ENCODE results near the gene RANBP17. TPM values are rescaled to one million over a fixed set of nuclear protein-coding genes. Genes with fewer than 3 reads are reported as not detected.

RANBP17 gene
- total RNA-seq, 4 donors from 2014 or later: 0.55 to 3.0 (median 1.5) TPM

DNA sequence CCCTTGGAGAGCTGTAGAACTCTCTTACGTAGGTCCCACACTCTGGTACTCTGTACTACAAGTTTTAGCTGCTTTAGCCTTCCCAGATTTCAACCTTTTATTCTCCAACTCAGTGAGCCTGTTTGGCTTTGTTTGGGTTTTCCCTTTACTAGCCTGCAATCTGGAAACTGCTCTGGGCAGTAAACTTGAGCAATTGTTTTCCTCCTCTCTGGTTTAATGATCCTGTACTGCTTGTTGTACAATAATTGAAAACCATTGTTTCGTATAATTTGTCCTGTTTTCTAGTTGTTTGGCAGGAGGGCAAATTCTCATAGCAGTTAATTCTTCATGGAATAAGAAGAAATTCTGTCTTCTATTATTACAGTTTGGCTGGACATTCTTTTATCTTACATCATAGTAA, 384.4 kb downstream of the RANBP17 start:
- peaks cover 12% of the 10 kb centered on the region for H3K9me3 ChIP-seq
- no peak for DNase-seq (ENCODE audit: low spot score in 2 of 2)
- H3K4me1 ChIP-seq: no peaks in the 10 kb centered on the region
- 80% methylated on average over 2 of the region's 2 CpGs for WGBS
- TF ChIP-seq, protein P1, sequence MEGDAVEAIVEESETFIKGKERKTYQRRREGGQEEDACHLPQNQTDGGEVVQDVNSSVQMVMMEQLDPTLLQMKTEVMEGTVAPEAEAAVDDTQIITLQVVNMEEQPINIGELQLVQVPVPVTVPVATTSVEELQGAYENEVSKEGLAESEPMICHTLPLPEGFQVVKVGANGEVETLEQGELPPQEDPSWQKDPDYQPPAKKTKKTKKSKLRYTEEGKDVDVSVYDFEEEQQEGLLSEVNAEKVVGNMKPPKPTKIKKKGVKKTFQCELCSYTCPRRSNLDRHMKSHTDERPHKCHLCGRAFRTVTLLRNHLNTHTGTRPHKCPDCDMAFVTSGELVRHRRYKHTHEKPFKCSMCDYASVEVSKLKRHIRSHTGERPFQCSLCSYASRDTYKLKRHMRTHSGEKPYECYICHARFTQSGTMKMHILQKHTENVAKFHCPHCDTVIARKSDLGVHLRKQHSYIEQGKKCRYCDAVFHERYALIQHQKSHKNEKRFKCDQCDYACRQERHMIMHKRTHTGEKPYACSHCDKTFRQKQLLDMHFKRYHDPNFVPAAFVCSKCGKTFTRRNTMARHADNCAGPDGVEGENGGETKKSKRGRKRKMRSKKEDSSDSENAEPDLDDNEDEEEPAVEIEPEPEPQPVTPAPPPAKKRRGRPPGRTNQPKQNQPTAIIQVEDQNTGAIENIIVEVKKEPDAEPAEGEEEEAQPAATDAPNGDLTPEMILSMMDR (IDR thresholded peaks at IDR 0.05): no peak
- TF ChIP-seq POLR2A (IDR thresholded peaks at IDR 0.05) (no peak), EP300 (IDR thresholded peaks at IDR 0.05) (no peak), POLR2AphosphoS5 (IDR thresholded peaks at IDR 0.05) (no peak)
- H3K4me3 ChIP-seq: no peak overlapping the region
- no peaks in the 10 kb centered on the region for H3K36me3 ChIP-seq
- H3K27ac ChIP-seq: no peak overlapping the region
- no peaks in the 10 kb centered on the region for H3K27me3 ChIP-seq

DNA sequence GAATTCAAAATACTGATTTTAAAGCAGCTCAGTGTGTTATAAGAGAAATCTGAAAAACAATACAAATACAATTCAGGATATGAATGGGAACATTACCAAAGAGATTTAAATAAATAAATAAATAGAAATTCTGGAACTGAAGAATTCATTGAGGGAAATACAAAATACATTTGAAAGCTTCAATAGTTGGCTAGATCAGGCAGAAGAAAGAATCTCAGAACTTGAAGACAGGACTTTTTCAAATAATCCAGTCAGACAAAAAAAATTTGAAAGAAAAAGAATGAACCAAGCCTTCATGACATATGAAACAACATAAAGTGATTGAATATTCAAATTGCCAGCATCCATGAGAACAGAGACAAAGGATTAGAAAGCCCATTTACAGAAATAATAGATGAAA, 387.6 kb downstream of the RANBP17 start:
- DNase-seq (ENCODE audit: low spot score in 2 of 2): no peak

DNA sequence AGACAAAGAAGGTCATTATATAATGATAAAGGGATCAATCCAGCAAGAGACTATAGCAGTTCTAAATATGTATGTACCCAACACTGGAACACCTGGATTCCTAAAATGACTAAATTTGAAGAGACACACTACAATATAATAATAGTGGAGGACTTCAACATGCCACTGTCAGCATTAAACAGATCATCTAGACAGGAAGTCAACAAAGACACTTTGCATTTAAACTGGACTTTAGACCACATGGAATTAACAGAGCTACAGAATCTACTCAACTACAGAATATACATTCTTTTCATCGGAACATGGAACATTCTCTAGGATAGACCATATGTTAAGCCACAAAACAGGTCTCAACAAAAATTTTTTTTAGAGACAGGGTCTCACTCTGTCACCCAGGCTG, 388.9 kb downstream of the RANBP17 start:
- Histone ChIP-seq H3K27ac (no peak overlapping the region), H3K27me3 (no peaks in the 10 kb centered on the region), H3K4me1 (no peaks in the 10 kb centered on the region), H3K36me3 (no peaks in the 10 kb centered on the region), H3K4me3 (no peak overlapping the region), H3K9me3 (peaks cover 12% of the 10 kb centered on the region)
- DNase-seq (ENCODE audit: low spot score in 2 of 2): no peak
- TF ChIP-seq POLR2AphosphoS5 (IDR thresholded peaks at IDR 0.05) (no peak), EP300 (IDR thresholded peaks at IDR 0.05) (no peak), POLR2A (IDR thresholded peaks at IDR 0.05) (no peak)
- TF ChIP-seq, protein P1 (IDR thresholded peaks at IDR 0.05): no peak
- WGBS: 93% methylated on average over 1 of the region's 1 CpG

More for the DNA sequence above, 387.6 kb downstream of the RANBP17 start:
- TF ChIP-seq POLR2A (IDR thresholded peaks at IDR 0.05) (no peak), EP300 (IDR thresholded peaks at IDR 0.05) (no peak), POLR2AphosphoS5 (IDR thresholded peaks at IDR 0.05) (no peak)
- TF ChIP-seq, protein P1 (IDR thresholded peaks at IDR 0.05): no peak
- H3K27me3 ChIP-seq: no peaks in the 10 kb centered on the region
- H3K36me3 ChIP-seq: no peaks in the 10 kb centered on the region
- no peak overlapping the region for H3K27ac ChIP-seq
- no peak overlapping the region for H3K4me3 ChIP-seq
- H3K4me1 ChIP-seq: no peaks in the 10 kb centered on the region
- peaks cover 12% of the 10 kb centered on the region for H3K9me3 ChIP-seq

DNA sequence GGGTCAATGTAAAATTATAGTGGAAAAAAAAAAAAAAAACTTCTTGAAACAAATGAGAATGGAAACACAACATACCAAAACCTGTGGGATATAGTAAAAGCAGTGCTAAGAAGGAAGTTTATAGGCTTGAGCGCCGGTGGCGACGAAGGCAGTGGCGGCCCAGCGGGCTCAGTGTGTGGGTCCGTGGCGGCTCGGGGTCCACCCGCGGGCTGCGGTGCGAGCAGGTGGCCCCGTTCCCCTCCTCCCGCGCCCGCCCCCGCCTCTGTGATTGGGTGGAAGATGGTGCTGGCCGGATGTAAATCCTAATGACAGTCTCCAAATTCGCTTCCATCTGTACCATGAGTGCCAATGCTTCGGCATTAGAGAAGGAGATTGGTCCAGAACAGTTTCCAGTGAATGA, 389.7 kb downstream of the RANBP17 start:
- Histone ChIP-seq H3K4me3 (no peak overlapping the region), H3K27ac (no peak overlapping the region), H3K36me3 (no peaks in the 10 kb centered on the region), H3K27me3 (no peaks in the 10 kb centered on the region), H3K9me3 (peaks cover 12% of the 10 kb centered on the region), H3K4me1 (no peaks in the 10 kb centered on the region)
- DNase-seq (ENCODE audit: low spot score in 2 of 2): no peak
- WGBS: 95% methylated on average over 21 of the region's 21 CpGs
- TF ChIP-seq EP300 (IDR thresholded peaks at IDR 0.05) (no peak), POLR2A (IDR thresholded peaks at IDR 0.05) (no peak), POLR2AphosphoS5 (IDR thresholded peaks at IDR 0.05) (no peak)
- TF ChIP-seq, protein P1 (IDR thresholded peaks at IDR 0.05): no peak

DNA sequence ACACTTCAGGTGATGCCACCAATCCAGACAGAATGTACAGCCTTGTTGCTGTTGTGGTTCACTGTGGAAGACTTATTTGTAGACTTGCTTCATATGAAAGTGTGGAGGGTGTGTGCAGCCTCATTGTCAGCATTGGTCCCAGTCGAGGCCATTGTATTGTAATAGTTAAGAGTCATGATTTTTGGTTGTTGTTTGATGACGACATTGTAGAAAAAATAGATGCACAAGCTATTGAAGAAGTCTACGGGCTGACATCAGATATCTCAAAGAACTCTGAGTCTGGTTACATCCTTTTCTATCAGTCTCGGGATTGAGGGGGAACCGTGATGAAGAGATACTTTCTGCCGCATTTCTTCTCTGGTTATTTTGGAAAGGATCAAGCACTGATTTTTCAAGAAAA, 390.9 kb downstream of the RANBP17 start:
- no peaks in the 10 kb centered on the region for H3K4me1 ChIP-seq
- H3K27ac ChIP-seq: no peak overlapping the region
- no peak for TF ChIP-seq POLR2A (IDR thresholded peaks at IDR 0.05)
- TF ChIP-seq EP300 (IDR thresholded peaks at IDR 0.05): no peak
- TF ChIP-seq, protein P1 (IDR thresholded peaks at IDR 0.05): no peak
- TF ChIP-seq POLR2AphosphoS5 (IDR thresholded peaks at IDR 0.05): no peak
- no peaks in the 10 kb centered on the region for H3K36me3 ChIP-seq
- H3K4me3 ChIP-seq: no peak overlapping the region
- H3K9me3 ChIP-seq: peaks cover 12% of the 10 kb centered on the region
- WGBS: 89% methylated on average over 6 of the region's 6 CpGs
- H3K27me3 ChIP-seq: no peaks in the 10 kb centered on the region
- no peak for DNase-seq (ENCODE audit: low spot score in 2 of 2)
